ENCODE results near the gene MKRN2. TPM values are rescaled to one million over a fixed set of nuclear protein-coding genes. Genes with fewer than 3 reads are reported as not detected.
"Not testable (repeated sequence)": the region's sequence is repeated elsewhere in the genome, so short reads cannot be mapped to it uniquely, and the experiment has no call there.

MKRN2 gene
- total RNA-seq, 2 donors from 2014 or later, result 24.7 to 30.5 TPM

DNA sequence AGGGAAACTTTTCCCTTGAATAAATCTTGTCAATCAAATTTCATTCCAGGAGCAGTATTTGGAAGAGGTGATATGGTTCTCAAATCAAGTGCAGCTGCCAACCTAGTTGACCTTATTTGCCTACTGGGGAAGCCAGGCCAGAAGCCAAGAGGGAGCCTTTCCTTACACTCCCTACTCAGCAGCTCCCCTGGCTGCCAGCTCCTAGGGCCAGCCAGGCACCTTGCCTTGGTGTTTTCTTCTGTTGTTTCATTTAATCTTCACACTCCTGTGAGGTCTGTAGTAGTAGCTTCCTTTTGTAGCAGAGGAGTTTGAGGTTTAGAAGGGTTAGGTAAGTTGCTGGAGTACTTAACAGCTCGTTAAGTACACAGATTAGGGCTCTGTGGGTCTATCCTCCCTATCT, 34.2 kb upstream of the MKRN2 start:
- no peaks in the 10 kb centered on the region for H3K27me3 ChIP-seq
- H3K4me1 ChIP-seq, result peaks cover 0 to 10% of the 10 kb centered on the region in 2 donors
- TF ChIP-seq, protein P1, sequence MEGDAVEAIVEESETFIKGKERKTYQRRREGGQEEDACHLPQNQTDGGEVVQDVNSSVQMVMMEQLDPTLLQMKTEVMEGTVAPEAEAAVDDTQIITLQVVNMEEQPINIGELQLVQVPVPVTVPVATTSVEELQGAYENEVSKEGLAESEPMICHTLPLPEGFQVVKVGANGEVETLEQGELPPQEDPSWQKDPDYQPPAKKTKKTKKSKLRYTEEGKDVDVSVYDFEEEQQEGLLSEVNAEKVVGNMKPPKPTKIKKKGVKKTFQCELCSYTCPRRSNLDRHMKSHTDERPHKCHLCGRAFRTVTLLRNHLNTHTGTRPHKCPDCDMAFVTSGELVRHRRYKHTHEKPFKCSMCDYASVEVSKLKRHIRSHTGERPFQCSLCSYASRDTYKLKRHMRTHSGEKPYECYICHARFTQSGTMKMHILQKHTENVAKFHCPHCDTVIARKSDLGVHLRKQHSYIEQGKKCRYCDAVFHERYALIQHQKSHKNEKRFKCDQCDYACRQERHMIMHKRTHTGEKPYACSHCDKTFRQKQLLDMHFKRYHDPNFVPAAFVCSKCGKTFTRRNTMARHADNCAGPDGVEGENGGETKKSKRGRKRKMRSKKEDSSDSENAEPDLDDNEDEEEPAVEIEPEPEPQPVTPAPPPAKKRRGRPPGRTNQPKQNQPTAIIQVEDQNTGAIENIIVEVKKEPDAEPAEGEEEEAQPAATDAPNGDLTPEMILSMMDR (IDR thresholded peaks at IDR 0.05), result peak in 1 of 2 donors; percentile 45
- no peak overlapping the region for H3K4me3 ChIP-seq
- no peaks in the 10 kb centered on the region for H3K9me3 ChIP-seq
- no peak for DNase-seq (ENCODE audit: low spot score)
- peaks cover 13% of the 10 kb centered on the region for H3K36me3 ChIP-seq
- H3K27ac ChIP-seq, result peak overlapping the region in 1 of 2 donors; percentile 12

DNA sequence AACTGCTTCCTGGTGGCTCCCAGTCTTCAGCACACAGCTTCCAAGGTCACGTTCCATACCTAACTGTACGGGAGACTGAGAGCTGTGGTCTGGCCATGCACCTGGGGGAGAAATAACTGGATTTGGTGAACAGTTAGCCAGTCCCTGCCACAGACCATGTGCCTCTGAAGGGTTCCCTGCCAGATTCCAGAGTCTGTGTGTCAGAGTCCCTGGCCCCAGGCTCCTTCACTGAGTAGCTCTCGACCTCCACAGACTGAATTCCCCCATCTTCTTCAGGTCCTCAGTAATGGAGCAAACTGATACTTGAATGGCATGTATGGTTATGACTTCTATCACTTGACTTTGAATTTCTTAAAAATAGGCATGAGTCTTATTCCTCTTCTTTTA, 29.1 kb upstream of the MKRN2 start:
- Histone ChIP-seq H3K27me3 (no peaks in the 10 kb centered on the region), H3K36me3 (peaks cover 37% of the 10 kb centered on the region), H3K9me3 (no peaks in the 10 kb centered on the region), H3K4me3 (no peak overlapping the region), H3K4me1 (peaks cover 0 to 3% of the 10 kb centered on the region in 2 donors), H3K27ac (no peak overlapping the region)
- TF ChIP-seq, protein P1 (IDR thresholded peaks at IDR 0.05), result no peak
- no peak for DNase-seq (ENCODE audit: low spot score)

DNA sequence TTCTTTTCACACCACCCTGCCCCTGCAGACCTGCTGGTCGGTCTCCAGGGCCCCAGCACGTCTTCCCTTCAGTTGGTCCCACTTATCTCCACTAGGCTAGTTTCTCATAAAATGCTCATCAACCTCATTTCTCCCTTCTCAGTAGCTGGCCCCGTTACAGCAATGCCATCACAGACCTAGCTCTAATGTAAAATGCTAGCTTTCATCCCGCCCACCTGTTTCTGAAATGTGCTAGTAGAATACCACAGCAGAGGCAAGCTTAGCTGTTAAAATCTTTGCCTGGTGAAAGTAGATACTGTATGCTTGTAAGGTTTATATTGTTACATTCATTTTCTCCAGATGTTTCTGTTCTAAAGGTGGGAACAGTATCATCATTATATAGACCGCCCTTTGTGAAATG, 24.7 kb upstream of the MKRN2 start:
- no peaks in the 10 kb centered on the region for H3K4me1 ChIP-seq
- DNase-seq (ENCODE audit: low spot score), result no peak
- TF ChIP-seq, protein P1 (IDR thresholded peaks at IDR 0.05), result no peak
- H3K36me3 ChIP-seq, result peaks cover 29% of the 10 kb centered on the region
- H3K27me3 ChIP-seq, result no peaks in the 10 kb centered on the region
- no peak overlapping the region for H3K27ac ChIP-seq
- H3K4me3 ChIP-seq, result no peak overlapping the region
- H3K9me3 ChIP-seq, result no peaks in the 10 kb centered on the region

DNA sequence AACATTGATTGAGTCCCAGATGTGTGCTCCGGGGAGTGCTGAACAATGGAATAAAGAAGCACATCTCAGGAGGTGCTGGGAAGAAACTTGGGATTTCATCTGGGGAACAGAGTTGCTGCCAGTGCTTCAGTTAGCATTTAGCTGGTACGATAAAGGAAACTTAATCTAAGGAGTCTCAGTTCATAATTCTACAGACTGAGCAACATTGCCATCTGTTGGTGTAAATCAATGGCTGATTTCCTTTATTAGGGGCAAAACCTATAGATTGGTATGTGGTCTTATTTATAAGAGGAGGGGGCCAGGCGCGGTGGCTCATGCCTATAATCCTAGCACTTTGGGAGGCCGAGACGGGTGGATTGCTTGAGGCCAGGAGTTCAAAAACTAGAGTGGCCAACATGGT, 20.5 kb upstream of the MKRN2 start:
- Histone ChIP-seq H3K27ac (no peak overlapping the region), H3K36me3 (peaks cover 18% of the 10 kb centered on the region)

DNA sequence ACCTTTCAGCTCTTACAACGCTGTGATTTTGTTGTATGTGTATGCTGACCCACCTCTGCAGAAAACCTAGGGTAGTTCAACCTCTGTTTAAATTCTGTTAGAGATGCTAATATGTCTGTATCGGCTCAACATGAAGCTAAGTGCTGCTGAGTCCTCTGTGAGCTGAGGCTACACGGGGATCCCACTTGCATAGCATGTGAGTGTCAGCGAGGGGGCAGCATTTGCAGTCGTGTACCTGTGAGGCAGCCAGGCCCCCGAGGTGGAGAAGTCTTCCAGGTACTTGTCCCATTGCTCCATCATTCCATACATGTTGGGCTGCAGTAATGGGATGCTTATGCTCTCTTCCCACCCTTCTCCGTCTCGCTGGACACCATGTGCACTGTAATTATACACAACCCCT, 15.3 kb upstream of the MKRN2 start:
- peaks cover 5% of the 10 kb centered on the region for H3K36me3 ChIP-seq
- no peaks in the 10 kb centered on the region for H3K4me1 ChIP-seq
- H3K27me3 ChIP-seq, result no peaks in the 10 kb centered on the region
- H3K27ac ChIP-seq, result no peak overlapping the region
- no peak for DNase-seq (ENCODE audit: low spot score)
- TF ChIP-seq, protein P1 (IDR thresholded peaks at IDR 0.05), result peak in 1 of 2 donors; percentile 53
- no peaks in the 10 kb centered on the region for H3K9me3 ChIP-seq
- H3K4me3 ChIP-seq, result no peak overlapping the region

More for the DNA sequence above, 20.5 kb upstream of the MKRN2 start:
- H3K9me3 ChIP-seq, result no peaks in the 10 kb centered on the region
- H3K27me3 ChIP-seq, result no peaks in the 10 kb centered on the region
- no peak overlapping the region for H3K4me3 ChIP-seq
- H3K4me1 ChIP-seq, result no peaks in the 10 kb centered on the region
- DNase-seq (ENCODE audit: low spot score), result no peak
- TF ChIP-seq, protein P1 (IDR thresholded peaks at IDR 0.05), result peak in 1 of 2 donors; percentile 41

DNA sequence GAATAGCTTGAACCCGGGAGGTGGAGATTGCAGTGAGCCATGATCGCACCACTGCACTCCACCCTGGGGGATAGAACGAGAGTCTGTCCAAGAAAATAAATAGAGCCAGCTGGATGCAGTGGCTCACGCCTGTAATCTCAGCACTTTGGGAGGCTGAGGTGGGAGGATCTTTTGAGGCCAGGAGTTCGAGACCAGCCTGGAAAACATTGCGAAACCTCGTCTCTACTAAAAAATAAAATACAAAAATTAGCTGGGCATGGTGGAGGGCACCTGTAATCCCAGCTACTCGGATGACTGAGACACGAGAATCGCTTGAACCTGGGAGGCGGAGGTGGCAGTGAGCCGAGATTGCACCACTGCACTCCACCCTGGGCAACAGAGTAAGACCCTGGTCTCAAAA, 13.4 kb upstream of the MKRN2 start:
- not testable (repeated sequence) for H3K9me3 ChIP-seq; H3K36me3 ChIP-seq; H3K27me3 ChIP-seq; H3K27ac ChIP-seq; H3K4me1 ChIP-seq; H3K4me3 ChIP-seq; DNase-seq (ENCODE audit: low spot score)

All from right atrium auricular region (tissue), 2 donors.